ENCODE results near the gene PPARG. TPM values are rescaled to one million over a fixed set of nuclear protein-coding genes. Genes with fewer than 3 reads are reported as not detected.
A peak's percentile ranks its signal among the peaks of the same experiment; 100 is the strongest.

PPARG gene
- total and polyA plus RNA-seq, 2 of the 13 experiments (the other 11 are each of a cell fraction or from before 2014, with no cell fraction given) = 13.9 to 58.3 TPM

GRCh38 chr3:12286927-12287726 is 1.7 kb upstream of the PPARG start (continued):
- TF ChIP-seq ZSCAN9 (CRISPR knock-in tag; IDR thresholded peaks at IDR 0.05; ENCODE audit: borderline replicate concordance) (0 out of 2 replicates have a peak, but pooled peaks have one; percentile 16), MIER3 (CRISPR knock-in tag; IDR thresholded peaks at IDR 0.05; ENCODE audit: borderline replicate concordance) (peak; percentile 52; the same call in 1 of the 2 replicates), MBNL3 (CRISPR knock-in tag; conservative IDR thresholded peaks at IDR 0.05) (no peak), ZNF850 (CRISPR knock-in tag; conservative IDR thresholded peaks at IDR 0.05) (no peak), CENPX (CRISPR knock-in tag; IDR thresholded peaks at IDR 0.05) (no peak), POLR2AphosphoS5 (IDR thresholded peaks at IDR 0.05; ENCODE audit: low read depth, low read length) (no peak), ATF7 (IDR thresholded peaks at IDR 0.05) (no peak), ATF7 (CRISPR knock-in tag; IDR thresholded peaks at IDR 0.05) (no peak), HMGXB3 (CRISPR knock-in tag; IDR thresholded peaks at IDR 0.05; ENCODE audit: borderline replicate concordance) (peak; percentile 16; the same call in 1 of the 2 replicates), ZNF564 (CRISPR knock-in tag; IDR thresholded peaks at IDR 0.05) (0 out of 2 replicates have a peak, but pooled peaks have one; percentile 14), ZNF331 (CRISPR knock-in tag; IDR thresholded peaks at IDR 0.05) (0 out of 2 replicates have a peak, but pooled peaks have one; percentile 11), FOXA3 (CRISPR knock-in tag; IDR thresholded peaks at IDR 0.05) (no peak), JUNB (CRISPR knock-in tag; IDR thresholded peaks at IDR 0.05; ENCODE audit: borderline replicate concordance) (no peak), TFDP2 (CRISPR knock-in tag; IDR thresholded peaks at IDR 0.05) (peak; percentile 46; the same call in 1 of the 2 replicates), ZNF563 (CRISPR knock-in tag; IDR thresholded peaks at IDR 0.05) (no peak), HNF1B (CRISPR knock-in tag; IDR thresholded peaks at IDR 0.05) (0 out of 2 replicates have a peak, but pooled peaks have one; percentile 55)
- TF ChIP-seq, protein P1, sequence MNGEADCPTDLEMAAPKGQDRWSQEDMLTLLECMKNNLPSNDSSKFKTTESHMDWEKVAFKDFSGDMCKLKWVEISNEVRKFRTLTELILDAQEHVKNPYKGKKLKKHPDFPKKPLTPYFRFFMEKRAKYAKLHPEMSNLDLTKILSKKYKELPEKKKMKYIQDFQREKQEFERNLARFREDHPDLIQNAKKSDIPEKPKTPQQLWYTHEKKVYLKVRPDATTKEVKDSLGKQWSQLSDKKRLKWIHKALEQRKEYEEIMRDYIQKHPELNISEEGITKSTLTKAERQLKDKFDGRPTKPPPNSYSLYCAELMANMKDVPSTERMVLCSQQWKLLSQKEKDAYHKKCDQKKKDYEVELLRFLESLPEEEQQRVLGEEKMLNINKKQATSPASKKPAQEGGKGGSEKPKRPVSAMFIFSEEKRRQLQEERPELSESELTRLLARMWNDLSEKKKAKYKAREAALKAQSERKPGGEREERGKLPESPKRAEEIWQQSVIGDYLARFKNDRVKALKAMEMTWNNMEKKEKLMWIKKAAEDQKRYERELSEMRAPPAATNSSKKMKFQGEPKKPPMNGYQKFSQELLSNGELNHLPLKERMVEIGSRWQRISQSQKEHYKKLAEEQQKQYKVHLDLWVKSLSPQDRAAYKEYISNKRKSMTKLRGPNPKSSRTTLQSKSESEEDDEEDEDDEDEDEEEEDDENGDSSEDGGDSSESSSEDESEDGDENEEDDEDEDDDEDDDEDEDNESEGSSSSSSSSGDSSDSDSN (CRISPR knock-in tag; IDR thresholded peaks at IDR 0.05) = peak; percentile 66
- TF ChIP-seq, protein P2, sequence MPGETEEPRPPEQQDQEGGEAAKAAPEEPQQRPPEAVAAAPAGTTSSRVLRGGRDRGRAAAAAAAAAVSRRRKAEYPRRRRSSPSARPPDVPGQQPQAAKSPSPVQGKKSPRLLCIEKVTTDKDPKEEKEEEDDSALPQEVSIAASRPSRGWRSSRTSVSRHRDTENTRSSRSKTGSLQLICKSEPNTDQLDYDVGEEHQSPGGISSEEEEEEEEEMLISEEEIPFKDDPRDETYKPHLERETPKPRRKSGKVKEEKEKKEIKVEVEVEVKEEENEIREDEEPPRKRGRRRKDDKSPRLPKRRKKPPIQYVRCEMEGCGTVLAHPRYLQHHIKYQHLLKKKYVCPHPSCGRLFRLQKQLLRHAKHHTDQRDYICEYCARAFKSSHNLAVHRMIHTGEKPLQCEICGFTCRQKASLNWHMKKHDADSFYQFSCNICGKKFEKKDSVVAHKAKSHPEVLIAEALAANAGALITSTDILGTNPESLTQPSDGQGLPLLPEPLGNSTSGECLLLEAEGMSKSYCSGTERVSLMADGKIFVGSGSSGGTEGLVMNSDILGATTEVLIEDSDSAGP (CRISPR knock-in tag; IDR thresholded peaks at IDR 0.05; ENCODE audit: borderline replicate concordance) = 0 out of 2 replicates have a peak, but pooled peaks have one; percentile 31

Measured in HepG2 (cell line).